ENCODE measurements around the gene DEPDC7. TPM values are rescaled to one million over a fixed set of nuclear protein-coding genes. Genes with fewer than 3 reads are reported as not detected.

The DEPDC7 gene
- polyA plus RNA-seq, 1 experiment = 17.8 TPM

DNA sequence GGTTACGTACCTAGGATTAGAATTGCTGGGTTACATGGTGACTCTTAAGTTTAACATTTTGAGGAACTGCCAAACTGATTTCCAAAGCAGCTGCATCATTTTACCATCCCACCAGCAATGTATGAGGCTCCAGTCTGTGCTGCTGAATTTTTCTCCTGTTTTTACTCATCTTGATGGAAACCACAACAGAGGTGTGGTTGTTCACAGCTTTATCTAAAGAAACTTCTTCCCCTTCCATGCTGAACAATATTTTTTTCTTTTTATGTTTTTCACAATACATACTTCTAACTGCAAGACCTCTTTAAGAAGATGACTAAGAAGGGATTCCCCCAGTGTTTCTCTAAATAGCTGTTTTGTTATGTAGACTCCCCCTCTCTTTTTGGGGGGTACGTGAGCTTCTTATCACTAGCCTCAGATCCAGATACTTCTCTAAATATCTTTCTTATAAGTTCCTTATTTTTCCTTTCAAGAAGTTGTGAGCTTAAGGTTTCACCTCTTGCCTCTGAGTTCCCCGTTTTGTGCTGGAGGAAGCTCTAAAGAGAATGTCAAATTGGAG, 47.7 kb downstream of the DEPDC7 start:
- Histone ChIP-seq H3K4me3 (ENCODE audit: low read depth, low read length) (no peak overlapping the region), H3K27ac (ENCODE audit: low read depth, low read length) (no peak overlapping the region), H3K9me3 (ENCODE audit: control insufficient read depth, insufficient read depth, low read length) (no peaks in the 10 kb centered on the region), H3K27me3 (ENCODE audit: control insufficient read depth, insufficient read depth, low read length) (no peaks in the 10 kb centered on the region)
- POLR2A ChIA-PET = no interaction called here
- TF ChIP-seq, protein P1, sequence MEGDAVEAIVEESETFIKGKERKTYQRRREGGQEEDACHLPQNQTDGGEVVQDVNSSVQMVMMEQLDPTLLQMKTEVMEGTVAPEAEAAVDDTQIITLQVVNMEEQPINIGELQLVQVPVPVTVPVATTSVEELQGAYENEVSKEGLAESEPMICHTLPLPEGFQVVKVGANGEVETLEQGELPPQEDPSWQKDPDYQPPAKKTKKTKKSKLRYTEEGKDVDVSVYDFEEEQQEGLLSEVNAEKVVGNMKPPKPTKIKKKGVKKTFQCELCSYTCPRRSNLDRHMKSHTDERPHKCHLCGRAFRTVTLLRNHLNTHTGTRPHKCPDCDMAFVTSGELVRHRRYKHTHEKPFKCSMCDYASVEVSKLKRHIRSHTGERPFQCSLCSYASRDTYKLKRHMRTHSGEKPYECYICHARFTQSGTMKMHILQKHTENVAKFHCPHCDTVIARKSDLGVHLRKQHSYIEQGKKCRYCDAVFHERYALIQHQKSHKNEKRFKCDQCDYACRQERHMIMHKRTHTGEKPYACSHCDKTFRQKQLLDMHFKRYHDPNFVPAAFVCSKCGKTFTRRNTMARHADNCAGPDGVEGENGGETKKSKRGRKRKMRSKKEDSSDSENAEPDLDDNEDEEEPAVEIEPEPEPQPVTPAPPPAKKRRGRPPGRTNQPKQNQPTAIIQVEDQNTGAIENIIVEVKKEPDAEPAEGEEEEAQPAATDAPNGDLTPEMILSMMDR (IDR thresholded peaks at IDR 0.05; ENCODE audit: low read depth, low read length) = no peak
- CTCF ChIA-PET = interaction anchor here (0.6 to 7.1 kb wide), 9 partner anchors 14 to 254 kb away, joined by 3 to 110 read pairs (median 4); no protein-coding TSS in a partner anchor
- no peak for DNase-seq (ENCODE audit: low read depth, low spot score)

- CTCF ChIA-PET = interaction anchor here (1.0 to 7.1 kb wide), 12 partner anchors 8 to 255 kb away, joined by 3 to 110 read pairs (median 10); no protein-coding TSS in a partner anchor
Measured at GRCh38 chr11:33064033-33064825, 48.6 kb downstream of the DEPDC7 start.

GRCh38 chr11:33064866-33065265, 49.2 kb downstream of the DEPDC7 start:
- no peaks in the 10 kb centered on the region for H3K27me3 ChIP-seq (ENCODE audit: control insufficient read depth, insufficient read depth, low read length)
- H3K4me3 ChIP-seq (ENCODE audit: low read depth, low read length) = no peak overlapping the region
- ChIA-PET CTCF (interaction anchor here (0.7 to 7.1 kb wide), 19 partner anchors 9 to 255 kb away, joined by 3 to 110 read pairs (median 6); no protein-coding TSS in a partner anchor), POLR2A (interaction anchor here (1.1 to 1.4 kb wide), 2 partner anchors 26 to 49 kb away, joined by 4 to 8 read pairs; partner anchors contain the start of genes DEPDC7 and TCP11L1)
- H3K27ac ChIP-seq (ENCODE audit: low read depth, low read length) = no peak overlapping the region
- no peaks in the 10 kb centered on the region; the same call in 1 of the 2 replicates for H3K9me3 ChIP-seq (ENCODE audit: control insufficient read depth, insufficient read depth, low read length)
- no peak for DNase-seq (ENCODE audit: low read depth, low spot score)
- TF ChIP-seq, protein P1 (IDR thresholded peaks at IDR 0.05; ENCODE audit: low read depth, low read length) = no peak

More at GRCh38 chr11:33064033-33064825, 48.6 kb downstream of the DEPDC7 start:
- Histone ChIP-seq H3K9me3 (ENCODE audit: control insufficient read depth, insufficient read depth, low read length) (no peaks in the 10 kb centered on the region; the same call in 1 of the 2 replicates), H3K27me3 (ENCODE audit: control insufficient read depth, insufficient read depth, low read length) (no peaks in the 10 kb centered on the region), H3K4me3 (ENCODE audit: low read depth, low read length) (no peak overlapping the region), H3K27ac (ENCODE audit: low read depth, low read length) (no peak overlapping the region)
- POLR2A ChIA-PET = interaction anchor here (1.1 kb wide), 1 partner anchor 48 kb away, joined by 4 read pairs; the partner anchor contains the start of gene DEPDC7
- TF ChIP-seq, protein P1 (IDR thresholded peaks at IDR 0.05; ENCODE audit: low read depth, low read length) = no peak
- DNase-seq (ENCODE audit: low read depth, low spot score) = no peak

GRCh38 chr11:33065445-33066178, 49.9 kb downstream of the DEPDC7 start:
- Histone ChIP-seq H3K9me3 (ENCODE audit: control insufficient read depth, insufficient read depth, low read length) (no peaks in the 10 kb centered on the region; the same call in 1 of the 2 replicates), H3K4me3 (ENCODE audit: low read depth, low read length) (no peak overlapping the region), H3K27me3 (ENCODE audit: control insufficient read depth, insufficient read depth, low read length) (no peaks in the 10 kb centered on the region), H3K27ac (ENCODE audit: low read depth, low read length) (no peak overlapping the region)
- ChIA-PET CTCF (interaction anchor here (0.6 to 7.1 kb wide), 30 partner anchors 8 to 626 kb away, joined by 3 to 110 read pairs (median 3); no protein-coding TSS in a partner anchor), POLR2A (interaction anchor here (1.1 to 1.4 kb wide), 2 partner anchors 26 to 50 kb away, joined by 4 to 8 read pairs; partner anchors contain the start of genes DEPDC7 and TCP11L1)
- TF ChIP-seq, protein P1 (IDR thresholded peaks at IDR 0.05; ENCODE audit: low read depth, low read length) = peak; percentile 96
- DNase-seq (ENCODE audit: low read depth, low spot score) = peak; percentile 34
